GM12878 (cell line): Measurements from ENCODE around the gene CUL1. TPM values are rescaled to one million over a fixed set of nuclear protein-coding genes. Genes with fewer than 3 reads are reported as not detected.

ENCODE experiments used
- ATAC-seq: fragments of 200-7000 bp; cut with Tn5 transposase; 3 replicates; pipeline ENCODE4 v1.9.1; 2020; ENCODE audit warnings: mild to moderate bottlenecking, moderate library complexity
- BruUV-seq: library from RNA; stranded (reverse); fragments of 400-500 nt; replicated peaks from 2 replicates; lab custom pipeline; 2021; lab: Mats Ljungman, UMichigan
- CTCF ChIA-PET: fragments of 300-600 bp; sonication (Branson Sonifier 250); formaldehyde crosslinking; extraction: SDS; loops from one replicate; lab custom pipeline; 2021; ENCODE audit warnings: inconsistent platforms; lab: Yijun Ruan, JAX
- POLR2A ChIA-PET: fragments of 350-600 bp; formaldehyde crosslinking; extraction: SDS; loops from one replicate; lab custom pipeline; 2021; ENCODE audit warnings: inconsistent platforms; lab: Charles Lee
- RAD21 ChIA-PET: fragments of 300-600 bp; sonication (Branson Sonifier 250); formaldehyde crosslinking; loops from one replicate; lab custom pipeline; 2023; ENCODE audit warnings: antibody characterized with exemption; ENCODE audit not compliant: unreplicated experiment; lab: Charles Lee
- SMC1A ChIA-PET: fragments of 300-600 bp; sonication (Branson Sonifier 250); formaldehyde crosslinking; loops from one replicate; lab custom pipeline; 2023; ENCODE audit not compliant: unreplicated experiment, uncharacterized antibody; lab: Charles Lee
- DNase-seq: peaks from one replicate; pipeline ENCODE4 v3.0.0-alpha.2; 2011; ENCODE audit warnings: low read depth, low spot score
- FAIRE-seq: peaks from 3 replicates; lab custom pipeline; 2011; peaks lifted over from hg19 to GRCh38; lab: Jason Lieb, UNC
- H2AFZ ChIP-seq: 2 replicates; pipeline ENCODE4 v1.6.0; 2011; ENCODE audit warnings: low read depth, low read length, control low read depth; ENCODE audit not compliant: control insufficient read depth
- H3K27ac ChIP-seq: 2 replicates; pipeline ENCODE4 v1.5.1; 2011; ENCODE audit warnings: control low read depth; ENCODE audit not compliant: control insufficient read depth, insufficient read depth
- H3K27me3 ChIP-seq, 2 experiments: replicated peaks in 1 of 2; 2 replicates each; pipeline versions ENCODE4 v1.6.0 to v1.6.1; 2011; ENCODE audit warnings: low read length in 1 of 2; ENCODE audit not compliant: control insufficient read depth in 2 of 2, insufficient read depth in 2 of 2
- H3K36me3 ChIP-seq, 2 experiments: 2 replicates each; pipeline ENCODE4 v1.5.1; 2011; ENCODE audit warnings: low read length in 1 of 2; ENCODE audit not compliant: control insufficient read depth in 2 of 2, insufficient read depth in 2 of 2
- H3K4me1 ChIP-seq: 2 replicates; pipeline ENCODE4 v1.6.1; 2011; ENCODE audit warnings: mild to moderate bottlenecking, low read length, moderate library complexity, mixed read lengths; ENCODE audit not compliant: control insufficient read depth, insufficient read depth
- H3K4me2 ChIP-seq: 2 replicates; pipeline ENCODE4 v1.6.0; 2011; ENCODE audit warnings: control low read depth; ENCODE audit not compliant: control insufficient read depth, insufficient read depth
- H3K4me3 ChIP-seq: fragments of 200-600 bp; sonication (generic); 2 replicates; pipeline ENCODE4 v1.5.1; 2016
- H3K79me2 ChIP-seq: 2 replicates; pipeline ENCODE4 v1.6.0; 2011; ENCODE audit warnings: low read length; ENCODE audit not compliant: control insufficient read depth, insufficient read depth
- H3K9ac ChIP-seq: 2 replicates; pipeline ENCODE4 v1.8.0; 2011; ENCODE audit warnings: low read length, control low read depth, mixed read lengths; ENCODE audit not compliant: control insufficient read depth, insufficient read depth
- H3K9me3 ChIP-seq: replicated peaks from 3 replicates; pipeline ENCODE4 v1.5.1; 2011; ENCODE audit warnings: mild to moderate bottlenecking, low read length; ENCODE audit not compliant: control insufficient read depth, insufficient read depth
- H4K20me1 ChIP-seq: 2 replicates; pipeline ENCODE4 v1.6.0; 2011; ENCODE audit not compliant: control insufficient read depth, insufficient read depth
- CHD1 ChIP-seq: IDR thresholded peaks from 2 replicates; pipeline ENCODE4 v1.6.1; 2012; ENCODE audit warnings: low read depth, low read length, improper control_type of control experiment
- DPF2 ChIP-seq: fragments of 450-650 bp; IDR thresholded peaks from 2 replicates; pipeline ENCODE4 v1.6.1; 2017; ENCODE audit warnings: mild to moderate bottlenecking
- RAD21 ChIP-seq: IDR thresholded peaks from 2 replicates; pipeline ENCODE4 v1.6.1; 2011; ENCODE audit warnings: mild to moderate bottlenecking, low read depth, low read length, moderate library complexity; ENCODE audit not compliant: insufficient read depth
- RELA ChIP-seq: fragments of 450-650 bp; IDR thresholded peaks from 2 replicates; pipeline ENCODE4 v1.8.0; 2014; ENCODE audit warnings: borderline replicate concordance; ENCODE audit not compliant: partially characterized antibody
- SREBF1 ChIP-seq: IDR thresholded peaks from 2 replicates; pipeline ENCODE4 v1.6.1; 2012; ENCODE audit warnings: mild to moderate bottlenecking, low read length
- TCF3 ChIP-seq: IDR thresholded peaks from 2 replicates; pipeline ENCODE4 v1.6.1; 2012; ENCODE audit warnings: low read depth, mild to moderate bottlenecking, low read length, borderline replicate concordance; ENCODE audit not compliant: insufficient read depth
- YBX1 ChIP-seq: fragments of 450-650 bp; IDR thresholded peaks from 2 replicates; pipeline ENCODE4 v1.6.1; 2016; ENCODE audit warnings: antibody characterized with exemption
- ZNF217 ChIP-seq: fragments of 450-650 bp; IDR thresholded peaks from 2 replicates; pipeline ENCODE4 v1.6.1; 2017; ENCODE audit warnings: antibody characterized with exemption, mild to moderate bottlenecking
- ZNF274 ChIP-seq: IDR thresholded peaks from one replicate; pipeline ENCODE4 v1.8.0; 2011; ENCODE audit not compliant: insufficient read length, insufficient read depth
- WGBS: methylation state at CpG from one replicate; pipeline ENCODE4 v1.1.6; 2016; ENCODE audit warnings: low lambda C conversion rate; ENCODE audit not compliant: insufficient replicate concordance, insufficient coverage; ENCODE audit errors: missing lambda C conversion rate; 5-methylcytosine and 5-hydroxymethylcytosine counted together
- in situ Hi-C: fragments of 300-500 bp; cut with MboI; formaldehyde crosslinking; loops from 9 replicates; pipeline ENCODE4 v1.14.3; 2018; ENCODE audit warnings: mixed read lengths
- intact Hi-C: fragments of 100-400 bp; cut with micrococcal nuclease; formaldehyde crosslinking; loops from one replicate; pipeline ENCODE4 v1.14.2; 2022; ENCODE audit not compliant: unreplicated experiment
- polyA plus RNA-seq, 11 experiments: library from polyadenylated mRNA; depleted of rRNA in 4 of 11; unstranded in 6 of 11; stranded (reverse) in 5 of 11; fragments of >200 nt; fragmentation: Nextera tagmentation in 4 of 11; fragmentation: Illumina TruSeq in 1 of 11; extraction: Ambion mirVana in 4 of 11; extraction: Trizol in 1 of 11; gene quantifications; 1 replicate in 1 of 11; 2 replicates in 10 of 11; pipeline versions ENCODE4 v1.2.1 to v1.2.3, GENCODE V29; 2011 to 2016; ENCODE audit warnings: inconsistent platforms in 2 of 11, missing spikeins in 2 of 11, low read depth in 1 of 11
- total RNA-seq, 4 experiments: library from RNA; depleted of rRNA in 3 of 4; stranded (reverse); fragments of >200 nt in 3 of 4; fragmentation: Illumina TruSeq in 1 of 4; extraction: Trizol in 1 of 4; gene quantifications; 2 replicates each; pipeline versions ENCODE4 v1.2.1 to v1.2.3, GENCODE V29; 2013 to 2021
- TF ChIP-seq, protein P1 (sequence below): fragments of 150-350 bp; IDR thresholded peaks from 2 replicates; pipeline ENCODE4 v1.6.1; 2014; ENCODE audit warnings: mild to moderate bottlenecking, low read depth, low read length
- TF ChIP-seq, protein P2 (sequence below): fragments of 150-350 bp; IDR thresholded peaks from 2 replicates; pipeline ENCODE4 v1.6.1; 2016; ENCODE audit warnings: low read depth, low read length
- TF ChIP-seq, protein P3 (sequence below): fragments of 450-650 bp; IDR thresholded peaks from 2 replicates; pipeline ENCODE4 v1.6.1; 2016; ENCODE audit warnings: mild to moderate bottlenecking

CUL1 gene
- total and polyA plus RNA-seq, 10 of the 15 experiments (the other 5 are each of a cell fraction or from before 2014, with no cell fraction given) = 13.3 to 63.9 (median 45.9) TPM

GRCh38 chr7:148849393-148850098, 150.8 kb downstream of the CUL1 start (continued):
- TF ChIP-seq, protein P1, sequence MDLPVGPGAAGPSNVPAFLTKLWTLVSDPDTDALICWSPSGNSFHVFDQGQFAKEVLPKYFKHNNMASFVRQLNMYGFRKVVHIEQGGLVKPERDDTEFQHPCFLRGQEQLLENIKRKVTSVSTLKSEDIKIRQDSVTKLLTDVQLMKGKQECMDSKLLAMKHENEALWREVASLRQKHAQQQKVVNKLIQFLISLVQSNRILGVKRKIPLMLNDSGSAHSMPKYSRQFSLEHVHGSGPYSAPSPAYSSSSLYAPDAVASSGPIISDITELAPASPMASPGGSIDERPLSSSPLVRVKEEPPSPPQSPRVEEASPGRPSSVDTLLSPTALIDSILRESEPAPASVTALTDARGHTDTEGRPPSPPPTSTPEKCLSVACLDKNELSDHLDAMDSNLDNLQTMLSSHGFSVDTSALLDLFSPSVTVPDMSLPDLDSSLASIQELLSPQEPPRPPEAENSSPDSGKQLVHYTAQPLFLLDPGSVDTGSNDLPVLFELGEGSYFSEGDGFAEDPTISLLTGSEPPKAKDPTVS = no peak
- no peak for TF ChIP-seq TCF3
- TF ChIP-seq SREBF1 = no peak
- TF ChIP-seq ZNF274 = no peak
- TF ChIP-seq RAD21 = no peak

DNA sequence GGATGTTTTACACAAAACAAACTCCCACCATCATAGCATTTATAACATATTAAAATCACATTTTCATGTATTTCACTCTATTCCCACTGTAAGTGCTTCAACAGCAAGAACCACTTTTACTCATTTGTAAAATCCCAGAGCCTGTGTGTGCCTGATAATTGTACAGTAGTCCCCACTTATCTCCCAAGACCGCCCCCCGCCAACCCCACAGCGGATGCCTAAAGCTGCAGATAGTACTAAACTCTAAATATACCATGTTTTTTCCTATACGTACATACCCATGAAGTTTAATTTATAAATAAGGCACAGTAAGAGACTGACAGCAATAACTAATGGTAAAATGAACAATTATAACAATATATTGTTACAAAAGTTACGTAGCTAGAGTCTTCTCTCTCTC, 151.9 kb downstream of the CUL1 start:
- Histone ChIP-seq H3K27ac (no peak overlapping the region), H3K79me2 (peaks cover 77% of the 10 kb centered on the region), H3K4me1 (no peaks in the 10 kb centered on the region), H3K9ac (no peak overlapping the region), H2AFZ (no peak overlapping the region), H3K27me3 (no peaks in the 10 kb centered on the region), H3K9me3 (no peaks in the 10 kb centered on the region), H3K36me3 (no peaks in the 10 kb centered on the region), H3K4me3 (no peak overlapping the region), H3K4me2 (no peak overlapping the region), H4K20me1 (no peaks in the 10 kb centered on the region)
- SMC1A ChIA-PET = interaction anchor here (1.3 to 1.5 kb wide), 3 partner anchors 10 to 91 kb away, joined by 3 to 6 read pairs (median 4); partner anchors contain the start of gene EZH2
- DNase-seq = no peak
- RAD21 ChIA-PET = no interaction called here
- BruUV-seq = no TSS peak
- no peak for FAIRE-seq
- in situ Hi-C loops (no loop called here), intact Hi-C loops (no loop called here)
- WGBS = 90% methylated on average over 5 of the region's 5 CpGs
- CTCF ChIA-PET = interaction anchor here (1.1 to 1.7 kb wide), 3 partner anchors 9 to 113 kb away, joined by 3 to 13 read pairs (median 3); no protein-coding TSS in a partner anchor
- POLR2A ChIA-PET = no interaction called here
- ATAC-seq = no peak
- TF ChIP-seq CHD1 = no peak
- TF ChIP-seq, protein P2, sequence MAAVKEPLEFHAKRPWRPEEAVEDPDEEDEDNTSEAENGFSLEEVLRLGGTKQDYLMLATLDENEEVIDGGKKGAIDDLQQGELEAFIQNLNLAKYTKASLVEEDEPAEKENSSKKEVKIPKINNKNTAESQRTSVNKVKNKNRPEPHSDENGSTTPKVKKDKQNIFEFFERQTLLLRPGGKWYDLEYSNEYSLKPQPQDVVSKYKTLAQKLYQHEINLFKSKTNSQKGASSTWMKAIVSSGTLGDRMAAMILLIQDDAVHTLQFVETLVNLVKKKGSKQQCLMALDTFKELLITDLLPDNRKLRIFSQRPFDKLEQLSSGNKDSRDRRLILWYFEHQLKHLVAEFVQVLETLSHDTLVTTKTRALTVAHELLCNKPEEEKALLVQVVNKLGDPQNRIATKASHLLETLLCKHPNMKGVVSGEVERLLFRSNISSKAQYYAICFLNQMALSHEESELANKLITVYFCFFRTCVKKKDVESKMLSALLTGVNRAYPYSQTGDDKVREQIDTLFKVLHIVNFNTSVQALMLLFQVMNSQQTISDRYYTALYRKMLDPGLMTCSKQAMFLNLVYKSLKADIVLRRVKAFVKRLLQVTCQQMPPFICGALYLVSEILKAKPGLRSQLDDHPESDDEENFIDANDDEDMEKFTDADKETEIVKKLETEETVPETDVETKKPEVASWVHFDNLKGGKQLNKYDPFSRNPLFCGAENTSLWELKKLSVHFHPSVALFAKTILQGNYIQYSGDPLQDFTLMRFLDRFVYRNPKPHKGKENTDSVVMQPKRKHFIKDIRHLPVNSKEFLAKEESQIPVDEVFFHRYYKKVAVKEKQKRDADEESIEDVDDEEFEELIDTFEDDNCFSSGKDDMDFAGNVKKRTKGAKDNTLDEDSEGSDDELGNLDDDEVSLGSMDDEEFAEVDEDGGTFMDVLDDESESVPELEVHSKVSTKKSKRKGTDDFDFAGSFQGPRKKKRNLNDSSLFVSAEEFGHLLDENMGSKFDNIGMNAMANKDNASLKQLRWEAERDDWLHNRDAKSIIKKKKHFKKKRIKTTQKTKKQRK = no peak
- no peak for TF ChIP-seq YBX1
- TF ChIP-seq RELA = no peak
- TF ChIP-seq DPF2 = no peak
- no peak for TF ChIP-seq ZNF217
- TF ChIP-seq, protein P3, sequence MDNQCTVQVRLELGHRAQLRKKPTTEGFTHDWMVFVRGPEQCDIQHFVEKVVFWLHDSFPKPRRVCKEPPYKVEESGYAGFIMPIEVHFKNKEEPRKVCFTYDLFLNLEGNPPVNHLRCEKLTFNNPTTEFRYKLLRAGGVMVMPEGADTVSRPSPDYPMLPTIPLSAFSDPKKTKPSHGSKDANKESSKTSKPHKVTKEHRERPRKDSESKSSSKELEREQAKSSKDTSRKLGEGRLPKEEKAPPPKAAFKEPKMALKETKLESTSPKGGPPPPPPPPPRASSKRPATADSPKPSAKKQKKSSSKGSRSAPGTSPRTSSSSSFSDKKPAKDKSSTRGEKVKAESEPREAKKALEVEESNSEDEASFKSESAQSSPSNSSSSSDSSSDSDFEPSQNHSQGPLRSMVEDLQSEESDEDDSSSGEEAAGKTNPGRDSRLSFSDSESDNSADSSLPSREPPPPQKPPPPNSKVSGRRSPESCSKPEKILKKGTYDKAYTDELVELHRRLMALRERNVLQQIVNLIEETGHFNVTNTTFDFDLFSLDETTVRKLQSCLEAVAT = no peak
